ENCODE data around the gene LHX5. TPM values are rescaled to one million over a fixed set of nuclear protein-coding genes. Genes with fewer than 3 reads are reported as not detected.
"Not testable (repeated sequence)": the region's sequence is repeated elsewhere in the genome, so short reads cannot be mapped to it uniquely, and the experiment has no call there.

Gene LHX5
- total RNA-seq, 2 experiments from 2014 or later = not detected

DNA sequence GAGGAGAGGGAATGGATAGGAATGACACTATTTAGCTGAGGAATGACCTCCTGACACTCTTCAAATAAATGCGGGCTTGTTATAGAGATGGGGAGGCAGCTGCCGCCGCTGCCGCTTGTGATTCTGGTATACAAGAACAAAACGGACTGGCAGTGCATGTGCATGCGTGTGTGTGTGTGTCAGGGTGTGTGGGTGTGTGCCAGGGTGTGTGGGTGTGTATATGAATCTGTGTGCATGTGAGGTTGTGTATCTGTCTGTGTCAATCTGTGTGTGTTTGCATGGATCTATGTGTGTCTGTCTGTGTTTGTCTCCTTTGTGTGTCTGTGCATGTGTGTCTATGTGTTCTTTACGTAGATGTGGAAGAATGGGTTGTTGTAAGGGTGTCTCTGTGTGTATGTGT, 26.0 kb upstream of the LHX5 start:
- Mint-ChIP-seq H3K27ac (no peak overlapping the region), H3K9me3 (ENCODE audit: low read depth) (no peaks in the 10 kb centered on the region), H3K36me3 (ENCODE audit: low read depth) (no peaks in the 10 kb centered on the region), H3K4me3 (no peak overlapping the region), H3K27me3 (peaks cover 30% of the 10 kb centered on the region), H3K4me1 (no peaks in the 10 kb centered on the region)
- DNase-seq (no peak), ATAC-seq (no peak)
- intact Hi-C loops (cut with DNase I, micrococcal nuclease) = no loop called here
- ChIA-PET CTCF (no interaction called here), POLR2A (no interaction called here)

GRCh38 chr12:113495941-113496340, 24.3 kb upstream of the LHX5 start:
- intact Hi-C loops (cut with DNase I, micrococcal nuclease); H3K27ac Mint-ChIP-seq; H3K36me3 Mint-ChIP-seq (ENCODE audit: low read depth); DNase-seq; H3K9me3 Mint-ChIP-seq (ENCODE audit: low read depth); ATAC-seq; H3K4me3 Mint-ChIP-seq; POLR2A ChIA-PET; CTCF ChIA-PET; H3K4me1 Mint-ChIP-seq: not testable (repeated sequence)
- peaks cover 21% of the 10 kb centered on the region for H3K27me3 Mint-ChIP-seq

DNA sequence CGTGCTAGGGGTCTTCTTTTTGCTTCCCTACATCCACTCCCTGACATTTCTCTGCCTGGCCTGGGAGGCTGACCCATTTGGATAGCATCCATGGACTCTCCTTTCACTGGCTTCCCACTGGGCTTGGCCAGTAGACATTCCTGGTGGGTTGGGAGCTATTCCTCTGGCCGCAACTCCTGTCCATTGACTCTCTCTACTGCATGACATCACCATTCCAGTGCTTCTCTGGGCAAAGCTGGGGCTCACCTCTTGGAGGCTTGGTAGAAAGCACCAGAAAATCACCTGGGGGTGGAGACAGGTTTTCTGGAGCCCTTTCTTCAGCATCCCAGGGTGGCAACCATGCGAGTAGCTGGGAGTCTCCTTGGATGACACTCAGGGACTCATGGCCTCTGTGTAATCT, 16.7 kb upstream of the LHX5 start:
- H3K4me3 Mint-ChIP-seq = no peak overlapping the region
- H3K9me3 Mint-ChIP-seq (ENCODE audit: low read depth) = peaks cover 3% of the 10 kb centered on the region
- no peaks in the 10 kb centered on the region for H3K4me1 Mint-ChIP-seq
- peaks cover 29% of the 10 kb centered on the region for H3K27me3 Mint-ChIP-seq
- DNase-seq (no peak), ATAC-seq (no peak)
- H3K36me3 Mint-ChIP-seq (ENCODE audit: low read depth) = no peaks in the 10 kb centered on the region
- ChIA-PET CTCF (interaction anchor here (0.5 kb wide), 1 partner anchor 394 kb away, joined by 3 read pairs; no protein-coding TSS in a partner anchor), POLR2A (no interaction called here)
- no peak overlapping the region for H3K27ac Mint-ChIP-seq
- intact Hi-C loops (cut with DNase I, micrococcal nuclease) = no loop called here

DNA sequence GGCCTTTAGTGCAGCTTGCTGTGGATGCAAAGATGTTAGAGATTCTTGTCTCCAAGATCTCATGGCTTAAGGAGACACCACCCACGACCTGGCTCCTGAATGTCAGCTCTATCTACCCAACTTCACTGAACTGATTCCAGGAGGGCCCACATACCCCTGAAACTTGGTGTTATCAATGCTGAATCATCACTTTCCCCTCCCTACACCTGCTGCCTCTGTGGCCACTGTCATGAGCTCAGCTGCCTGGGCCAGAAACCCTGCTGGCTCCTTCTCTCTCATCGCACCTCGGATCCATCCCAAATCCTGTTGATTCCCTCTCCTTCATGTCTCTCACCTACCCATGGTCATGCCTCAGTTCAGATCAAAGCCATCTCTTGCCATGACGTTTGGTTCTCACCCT, 15.1 kb upstream of the LHX5 start:
- no peak overlapping the region for H3K27ac Mint-ChIP-seq
- ChIA-PET CTCF (no interaction called here), POLR2A (no interaction called here)
- ATAC-seq (no peak), DNase-seq (no peak)
- H3K27me3 Mint-ChIP-seq = peaks cover 40% of the 10 kb centered on the region
- peaks cover 3% of the 10 kb centered on the region for H3K9me3 Mint-ChIP-seq (ENCODE audit: low read depth)
- no peaks in the 10 kb centered on the region for H3K4me1 Mint-ChIP-seq
- H3K4me3 Mint-ChIP-seq = no peak overlapping the region
- intact Hi-C loops (cut with DNase I, micrococcal nuclease) = no loop called here
- H3K36me3 Mint-ChIP-seq (ENCODE audit: low read depth) = no peaks in the 10 kb centered on the region

DNA sequence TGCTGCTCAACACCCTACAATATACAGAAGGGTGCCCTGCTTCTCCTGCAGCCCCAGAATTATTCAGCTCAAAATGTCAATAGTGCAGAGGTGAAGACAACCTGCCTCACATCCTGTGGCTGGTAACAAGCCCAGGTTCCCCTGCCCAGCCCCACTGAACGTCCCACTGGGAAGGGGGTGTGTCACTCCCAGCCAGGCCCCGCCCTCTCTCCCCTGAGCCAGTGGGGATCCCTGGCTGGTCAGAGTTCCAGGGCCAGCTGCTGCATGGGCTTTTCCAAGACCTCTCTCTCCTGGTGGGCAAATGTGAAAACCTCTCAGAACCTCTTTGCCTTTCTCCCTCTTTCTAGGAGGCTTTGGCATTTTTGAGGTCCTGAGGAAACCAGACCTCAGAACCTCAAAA, 13.7 kb upstream of the LHX5 start:
- peaks cover 46% of the 10 kb centered on the region for H3K27me3 Mint-ChIP-seq
- H3K27ac Mint-ChIP-seq = no peak overlapping the region

DNA sequence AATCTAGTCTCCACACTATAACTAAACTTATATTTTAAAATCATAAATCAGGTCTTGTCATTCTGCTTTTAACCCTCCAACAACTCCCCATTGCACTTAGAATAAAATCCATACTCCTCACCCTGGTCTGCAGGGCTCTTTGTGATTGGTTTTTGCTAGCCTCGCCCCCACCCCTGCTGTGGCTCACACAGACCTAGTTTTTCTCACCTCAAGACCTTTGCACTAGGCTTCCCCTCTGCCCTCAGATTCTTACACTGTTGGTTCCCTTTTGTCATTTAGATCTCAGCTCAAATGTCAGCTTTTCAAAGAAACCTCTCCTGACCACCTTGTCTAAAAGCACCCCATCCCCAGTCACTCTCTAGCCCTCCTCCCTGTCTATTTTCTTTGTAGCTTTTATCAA, 10.7 kb upstream of the LHX5 start:
- peaks cover 4% of the 10 kb centered on the region for H3K4me1 Mint-ChIP-seq
- ChIA-PET POLR2A (no interaction called here), CTCF (no interaction called here)
- intact Hi-C loops (cut with DNase I, micrococcal nuclease) = loop anchor here in 1 of 2 experiments (5.0 kb wide), 1 partner anchor 120 kb away; no protein-coding TSS in a partner anchor
- no peak overlapping the region for H3K4me3 Mint-ChIP-seq
- H3K36me3 Mint-ChIP-seq (ENCODE audit: low read depth) = peaks cover 2% of the 10 kb centered on the region
- peaks cover 62% of the 10 kb centered on the region for H3K27me3 Mint-ChIP-seq
- ATAC-seq (no peak), DNase-seq (no peak)
- no peak overlapping the region for H3K27ac Mint-ChIP-seq
- peaks cover 2% of the 10 kb centered on the region for H3K9me3 Mint-ChIP-seq (ENCODE audit: low read depth)

More for the DNA sequence above, 13.7 kb upstream of the LHX5 start:
- H3K9me3 Mint-ChIP-seq (ENCODE audit: low read depth) = no peaks in the 10 kb centered on the region
- no peaks in the 10 kb centered on the region for H3K36me3 Mint-ChIP-seq (ENCODE audit: low read depth)
- ATAC-seq (no peak), DNase-seq (no peak)
- CTCF ChIA-PET = no interaction called here
- intact Hi-C loops (cut with DNase I, micrococcal nuclease) = no loop called here
- H3K4me3 Mint-ChIP-seq = no peak overlapping the region
- H3K4me1 Mint-ChIP-seq = no peaks in the 10 kb centered on the region
- POLR2A ChIA-PET = no interaction called here

DNA sequence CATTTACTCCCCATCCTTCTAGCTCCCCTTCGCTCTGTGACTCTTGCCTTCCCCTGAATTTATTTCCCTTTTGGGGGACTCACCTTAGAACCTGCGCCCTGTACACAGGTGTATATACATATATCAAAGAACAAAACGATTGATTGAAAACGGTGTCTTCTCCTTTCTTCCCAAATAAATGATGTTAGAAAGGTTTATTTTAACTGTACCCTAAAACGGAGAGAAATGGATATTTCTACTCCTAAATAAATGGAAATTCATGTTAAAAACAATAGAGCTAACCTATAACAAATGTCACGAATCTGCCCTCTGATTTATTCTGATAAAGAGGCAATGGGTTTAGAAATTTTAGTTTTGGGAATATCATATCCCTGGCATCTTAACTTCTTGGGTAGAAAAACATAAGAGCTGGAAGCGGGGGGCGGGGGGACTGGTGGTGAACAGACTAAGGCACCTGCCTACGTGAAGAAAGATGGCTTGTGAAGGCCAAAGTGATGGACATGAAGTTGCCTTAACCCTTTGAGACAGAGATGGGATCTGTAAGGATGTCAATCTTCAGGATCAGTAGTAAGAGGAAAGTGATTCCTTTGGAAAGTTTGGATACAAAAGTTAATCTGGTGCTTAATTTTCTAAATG, 8.8 kb upstream of the LHX5 start:
- Mint-ChIP-seq H3K4me3 (peak overlapping the region; percentile 12), H3K27ac (no peak overlapping the region), H3K27me3 (peaks cover 62% of the 10 kb centered on the region), H3K9me3 (ENCODE audit: low read depth) (peaks cover 2% of the 10 kb centered on the region), H3K4me1 (peaks cover 4% of the 10 kb centered on the region), H3K36me3 (ENCODE audit: low read depth) (peaks cover 2% of the 10 kb centered on the region)
- CTCF ChIA-PET = interaction anchor here (0.7 to 1.4 kb wide), 2 partner anchors 19 to 378 kb away, joined by 3 to 4 read pairs; no protein-coding TSS in a partner anchor
- intact Hi-C loops (cut with DNase I, micrococcal nuclease) = loop anchor here (2.0 to 5.0 kb wide), 3 partner anchors 14 to 122 kb away; no protein-coding TSS in a partner anchor
- DNase-seq (no peak), ATAC-seq (no peak)
- POLR2A ChIA-PET = no interaction called here

DNA sequence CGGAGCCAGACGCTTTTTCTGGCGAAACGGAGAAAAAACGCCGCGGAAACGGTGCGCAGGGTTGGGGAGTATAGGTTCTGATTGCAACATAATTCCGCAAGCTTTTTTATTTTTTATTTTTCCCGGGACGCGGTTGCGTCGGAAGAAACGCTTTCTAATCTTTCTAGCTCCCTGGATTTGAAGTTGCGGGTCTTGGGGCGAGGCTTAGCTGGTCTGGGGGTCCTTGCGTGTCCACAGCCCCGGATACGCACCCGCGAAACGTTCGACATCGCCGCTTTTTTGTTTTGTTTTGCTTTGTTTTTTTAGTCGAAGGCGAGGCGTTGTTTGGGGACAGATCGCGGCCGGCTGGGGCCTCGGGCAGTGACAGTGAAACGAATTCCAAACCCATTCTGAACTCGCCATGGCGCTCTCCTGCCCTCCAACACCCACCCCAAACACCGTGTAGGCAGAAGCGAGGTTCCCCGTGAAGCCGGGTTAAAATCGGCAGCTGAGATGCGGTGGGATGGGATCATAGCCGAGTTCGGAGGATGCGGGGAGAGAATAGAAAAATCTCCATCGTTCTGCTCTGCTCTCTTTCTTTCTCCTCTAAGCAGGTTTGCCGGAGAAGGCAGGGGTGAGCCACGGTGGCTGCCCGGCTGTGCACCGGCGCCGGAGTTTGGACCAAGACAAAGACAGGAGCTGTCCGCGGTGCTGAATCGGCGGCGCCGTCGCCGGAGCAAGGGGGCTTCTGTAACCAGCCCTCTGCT, 8.1 kb upstream of the LHX5 start:
- no peak for ATAC-seq
- peaks cover 4% of the 10 kb centered on the region for H3K4me1 Mint-ChIP-seq
- no peak overlapping the region for H3K27ac Mint-ChIP-seq
- intact Hi-C loops (cut with DNase I, micrococcal nuclease) = loop anchor here (2.0 to 10.0 kb wide), 4 partner anchors 13 to 1185 kb away; no protein-coding TSS in a partner anchor
- DNase-seq = peak; percentile 70
- POLR2A ChIA-PET = no interaction called here
- H3K27me3 Mint-ChIP-seq = peaks cover 69% of the 10 kb centered on the region
- H3K36me3 Mint-ChIP-seq (ENCODE audit: low read depth) = peaks cover 2% of the 10 kb centered on the region
- CTCF ChIA-PET = interaction anchor here (0.6 to 1.4 kb wide), 2 partner anchors 12 to 18 kb away, joined by 3 to 4 read pairs; no protein-coding TSS in a partner anchor
- H3K4me3 Mint-ChIP-seq = peak overlapping the region; percentile 12
- peaks cover 2% of the 10 kb centered on the region for H3K9me3 Mint-ChIP-seq (ENCODE audit: low read depth)

- ATAC-seq (no peak), DNase-seq (no peak)
- intact Hi-C loops (cut with DNase I, micrococcal nuclease) = loop anchor here in 1 of 2 experiments (10.0 kb wide), 1 partner anchor 1186 kb away; no protein-coding TSS in a partner anchor
- Mint-ChIP-seq H3K4me1 (peaks cover 7% of the 10 kb centered on the region), H3K27me3 (peaks cover 73% of the 10 kb centered on the region), H3K36me3 (ENCODE audit: low read depth) (peaks cover 2% of the 10 kb centered on the region), H3K9me3 (ENCODE audit: low read depth) (peaks cover 2% of the 10 kb centered on the region), H3K27ac (no peak overlapping the region), H3K4me3 (no peak overlapping the region)
- CTCF ChIA-PET = interaction anchor here (0.6 to 0.7 kb wide), 2 partner anchors 11 to 14 kb away, joined by 3 read pairs; no protein-coding TSS in a partner anchor
- POLR2A ChIA-PET = no interaction called here
Observed at GRCh38 chr12:113479216-113479589, 7.5 kb upstream of the LHX5 start.

GRCh38 chr12:113478351-113479011, 6.8 kb upstream of the LHX5 start:
- H3K27ac Mint-ChIP-seq = no peak overlapping the region
- intact Hi-C loops (cut with DNase I, micrococcal nuclease) = loop anchor here in 1 of 2 experiments (10.0 kb wide), 1 partner anchor 1186 kb away; no protein-coding TSS in a partner anchor

GRCh38 chr12:113477842-113478215, 6.2 kb upstream of the LHX5 start:
- no peak overlapping the region for H3K4me3 Mint-ChIP-seq
- peaks cover 7% of the 10 kb centered on the region for H3K4me1 Mint-ChIP-seq
- peaks cover 2% of the 10 kb centered on the region for H3K36me3 Mint-ChIP-seq (ENCODE audit: low read depth)
- ChIA-PET POLR2A (no interaction called here), CTCF (no interaction called here)
- intact Hi-C loops (cut with DNase I, micrococcal nuclease) = loop anchor here in 1 of 2 experiments (10.0 kb wide), 1 partner anchor 1187 kb away; no protein-coding TSS in a partner anchor
- no peak for ATAC-seq
- H3K27me3 Mint-ChIP-seq = peaks cover 74% of the 10 kb centered on the region
- no peak for DNase-seq
- H3K27ac Mint-ChIP-seq = no peak overlapping the region
- H3K9me3 Mint-ChIP-seq (ENCODE audit: low read depth) = peaks cover 2% of the 10 kb centered on the region

More at GRCh38 chr12:113478351-113479011, 6.8 kb upstream of the LHX5 start:
- Mint-ChIP-seq H3K4me1 (peaks cover 7% of the 10 kb centered on the region), H3K27me3 (peaks cover 74% of the 10 kb centered on the region), H3K36me3 (ENCODE audit: low read depth) (peaks cover 2% of the 10 kb centered on the region), H3K4me3 (no peak overlapping the region), H3K9me3 (ENCODE audit: low read depth) (peaks cover 2% of the 10 kb centered on the region)
- ATAC-seq (no peak), DNase-seq (no peak)
- POLR2A ChIA-PET = no interaction called here
- CTCF ChIA-PET = interaction anchor here (0.7 kb wide), 1 partner anchor 13 kb away, joined by 3 read pairs; no protein-coding TSS in a partner anchor
